H1 (cell line): ENCODE data around the gene WDR64. TPM values are rescaled to one million over a fixed set of nuclear protein-coding genes. Genes with fewer than 3 reads are reported as not detected.

Experiments used
- POU5F1 ChIP-seq: IDR thresholded peaks from 2 replicates; pipeline ENCODE4 v1.6.1; 2011; ENCODE audit warnings: low read depth, mild to moderate bottlenecking, low read length, moderate library complexity
- polyA plus RNA-seq, 7 experiments: library from polyadenylated mRNA; depleted of rRNA in 3 of 7; stranded (reverse) in 5 of 7; unstranded in 2 of 7; fragments of >200 nt in 5 of 7; fragments of 200-250 nt in 2 of 7; gene quantifications; 1 replicate in 5 of 7; 2 replicates in 1 of 7; 4 replicates in 1 of 7; pipeline versions ENCODE4 v1.2.1 to v1.2.3, GENCODE V29; 2011 to 2013; ENCODE audit warnings: missing spikeins in 2 of 7, mixed read lengths in 2 of 7
- total RNA-seq: library from RNA; stranded (reverse); fragmentation: NEBNext Ultra II Directional; extraction: Animal tissue kit (Norgen Biotek cat#: 25700); gene quantifications from 2 replicates; pipeline ENCODE4 v1.2.1, GENCODE V29; 2021

WDR64 gene
- total and polyA plus RNA-seq, 2 of the 8 experiments (the other 6 are each of a cell fraction or from before 2014, with no cell fraction given): 0.02 TPM; not detected in 1

DNA sequence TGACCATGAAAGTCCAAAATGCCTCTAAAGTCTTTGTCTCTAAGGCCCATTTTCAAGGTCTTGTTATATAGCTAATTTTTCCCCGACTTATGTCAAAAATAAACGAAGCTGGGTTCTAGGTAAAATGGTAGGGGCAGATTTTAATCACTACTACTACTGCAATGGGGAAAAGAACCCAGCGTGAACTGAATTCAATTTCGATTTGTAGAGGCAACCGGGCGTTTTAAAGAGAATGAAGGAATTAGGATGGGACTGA, 195.4 kb downstream of the WDR64 start (continued):
- no peak for TF ChIP-seq POU5F1
